HG02678 (cell line): Measurements from ENCODE around the gene PIWIL4.
"Not testable (repeated sequence)": the region's sequence is repeated elsewhere in the genome, so short reads cannot be mapped to it uniquely, and the experiment has no call there.

Experiments used
- ATAC-seq: cut with Tn5 transposase; IDR thresholded peaks from one replicate; pipeline ENCODE4 v1.9.1; 2021; ENCODE audit warnings: mild to moderate bottlenecking, moderate library complexity; ENCODE audit not compliant: unreplicated experiment

The PIWIL4 gene

DNA sequence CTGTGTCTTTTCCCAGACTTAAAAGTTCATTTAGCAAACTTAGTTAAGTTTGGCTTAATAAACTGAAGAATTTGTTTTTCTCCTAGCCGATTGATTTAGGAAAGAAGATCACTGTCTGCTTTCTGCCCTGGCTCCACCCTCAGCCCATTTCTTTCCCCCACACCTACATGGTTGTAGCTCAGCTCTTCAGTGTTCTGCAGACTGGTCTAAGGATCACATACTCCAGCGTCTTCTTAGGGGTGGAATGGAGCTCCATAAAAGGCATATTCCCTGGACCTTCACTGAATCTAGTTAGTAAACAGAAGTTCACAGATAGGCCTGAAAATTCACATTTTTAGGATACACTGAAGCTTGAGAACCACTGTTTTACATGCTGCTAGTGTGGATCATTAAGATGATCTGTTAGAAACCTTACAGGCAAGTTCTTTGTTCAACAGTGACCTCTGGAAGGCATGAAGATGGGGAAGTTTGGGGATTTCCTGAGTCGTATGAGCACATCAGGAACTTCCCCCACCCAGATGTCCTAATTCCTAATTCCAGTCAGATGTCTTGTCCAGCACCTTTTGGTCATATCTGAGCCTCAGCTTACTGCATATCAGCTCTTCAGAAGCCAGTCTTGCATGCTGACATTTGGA is 16.8 kb downstream of the PIWIL4 start:
- ATAC-seq, result peak; percentile 53

GRCh38 chr11:94584978-94585377 is 17.8 kb downstream of the PIWIL4 start:
- ATAC-seq, result no peak

- ATAC-seq, result no peak
Measured at GRCh38 chr11:94585399-94585798, 18.2 kb downstream of the PIWIL4 start.

- no peak for ATAC-seq
Measured at GRCh38 chr11:94586546-94586945, 19.4 kb downstream of the PIWIL4 start.

GRCh38 chr11:94586978-94587377 is 19.8 kb downstream of the PIWIL4 start:
- ATAC-seq, result no peak

DNA sequence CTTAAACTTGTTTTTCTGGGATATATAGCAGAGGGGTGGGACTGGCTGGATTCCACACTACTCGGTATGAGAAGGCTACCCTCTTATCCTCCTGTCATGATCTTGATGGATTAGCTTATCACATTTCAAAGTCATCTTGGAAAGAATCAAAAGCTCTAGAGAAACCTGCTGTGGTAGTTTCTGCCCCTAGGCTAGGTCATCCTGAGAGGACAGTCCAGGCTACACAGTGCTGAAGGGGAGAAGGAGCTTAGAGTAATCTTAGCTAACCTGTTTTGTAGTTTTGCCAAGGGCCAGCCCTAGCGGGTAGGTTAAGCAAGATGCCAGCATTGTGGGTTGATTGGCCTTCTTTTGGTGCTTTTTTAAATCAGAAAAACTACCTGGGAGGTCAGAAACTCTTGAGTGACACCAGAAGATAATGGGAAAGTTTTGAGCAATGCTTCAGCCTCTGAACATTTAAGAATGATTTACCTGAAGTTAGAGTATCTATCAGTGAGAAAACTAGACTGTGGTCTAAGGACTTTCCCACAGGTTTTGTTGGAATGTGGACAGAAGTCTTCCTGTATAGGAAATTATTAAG is 21.3 kb downstream of the PIWIL4 start:
- no peak for ATAC-seq

GRCh38 chr11:94590352-94591041 is 23.3 kb downstream of the PIWIL4 start:
- no peak for ATAC-seq

GRCh38 chr11:94593030-94593429 is 25.9 kb downstream of the PIWIL4 start:
- peak; percentile 90 for ATAC-seq

DNA sequence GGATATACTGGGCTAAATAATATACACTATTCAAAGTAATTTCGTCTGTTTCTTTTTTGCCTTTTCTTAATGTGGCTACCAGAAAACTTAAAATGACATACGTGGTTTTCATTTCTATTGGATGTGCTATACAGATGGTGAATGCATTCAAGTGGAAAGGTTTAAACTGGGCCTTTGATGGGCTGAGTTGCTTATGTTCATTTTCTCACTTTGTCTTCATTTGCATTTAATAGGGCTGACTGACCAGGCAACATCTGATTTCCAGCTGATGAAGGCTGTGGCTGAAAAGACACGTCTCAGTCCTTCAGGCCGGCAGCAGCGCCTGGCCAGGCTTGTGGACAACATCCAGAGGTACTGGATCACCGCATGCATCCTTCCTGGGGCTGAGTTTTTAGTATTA is 27.9 kb downstream of the PIWIL4 start:
- peak; percentile 57 for ATAC-seq

GRCh38 chr11:94597896-94598295 is 30.7 kb downstream of the PIWIL4 start:
- ATAC-seq, result no peak

DNA sequence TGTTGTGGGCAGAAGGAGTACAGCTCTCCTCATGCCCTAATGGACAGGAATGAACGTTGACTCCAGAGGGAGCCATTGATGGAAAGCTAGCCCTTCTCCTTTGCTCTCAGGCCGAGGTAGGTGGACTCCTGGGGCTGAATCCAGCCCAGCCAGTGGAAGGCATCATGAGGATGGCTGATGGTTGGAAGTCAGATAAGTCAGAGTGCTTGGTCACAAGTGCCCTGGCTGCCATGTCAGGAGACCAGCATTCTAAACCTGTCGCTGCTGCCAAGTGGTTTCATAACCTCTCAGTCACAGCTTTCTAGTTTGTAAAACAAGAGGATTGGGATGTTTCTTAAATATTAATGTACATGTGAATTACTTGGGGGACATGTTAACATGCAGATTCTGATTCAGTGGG is 32.3 kb downstream of the PIWIL4 start:
- no peak for ATAC-seq

DNA sequence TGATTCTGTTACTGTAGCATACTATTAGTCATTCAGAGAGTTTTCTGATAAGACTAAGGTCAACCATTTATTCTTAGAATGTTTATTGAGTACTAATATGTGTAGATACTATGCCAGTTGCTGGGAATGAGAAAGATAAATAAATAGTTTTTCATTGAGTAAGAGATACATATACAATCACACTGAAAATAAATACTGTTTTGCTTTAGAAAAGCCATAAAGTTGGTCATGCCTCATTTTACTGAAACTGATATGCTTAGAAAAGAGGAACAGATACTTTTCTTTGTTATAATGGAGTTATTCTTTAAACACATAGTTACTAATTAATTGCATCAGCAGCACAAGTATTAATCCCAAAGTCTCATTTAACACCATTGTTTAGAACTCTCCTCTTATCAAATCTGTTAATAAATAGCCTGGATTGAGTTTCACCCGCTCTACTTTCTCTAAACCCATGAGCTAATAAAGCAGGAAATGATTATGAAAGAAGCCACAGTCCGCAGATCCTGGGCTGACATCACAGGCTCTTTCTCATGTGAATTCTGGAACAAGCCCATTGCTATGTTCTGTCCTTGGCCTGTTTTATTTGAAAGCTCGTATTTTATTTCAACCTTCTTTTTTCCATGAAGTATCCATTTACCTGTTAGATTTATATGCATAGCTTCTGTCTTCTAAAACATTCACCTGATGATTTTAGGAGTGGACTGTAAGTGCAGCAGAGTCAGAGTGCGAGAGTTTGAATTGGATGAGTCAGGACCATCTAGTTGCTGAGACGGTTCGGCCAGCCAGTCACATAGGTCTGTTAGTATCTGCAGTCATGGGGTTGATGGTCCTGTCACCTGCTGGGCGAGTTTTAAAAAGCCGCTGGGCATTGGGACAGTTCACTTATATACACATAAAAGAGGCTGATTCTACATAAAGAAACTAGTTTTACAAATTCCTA is 35.5 kb downstream of the PIWIL4 start:
- peak; percentile 85 for ATAC-seq

DNA sequence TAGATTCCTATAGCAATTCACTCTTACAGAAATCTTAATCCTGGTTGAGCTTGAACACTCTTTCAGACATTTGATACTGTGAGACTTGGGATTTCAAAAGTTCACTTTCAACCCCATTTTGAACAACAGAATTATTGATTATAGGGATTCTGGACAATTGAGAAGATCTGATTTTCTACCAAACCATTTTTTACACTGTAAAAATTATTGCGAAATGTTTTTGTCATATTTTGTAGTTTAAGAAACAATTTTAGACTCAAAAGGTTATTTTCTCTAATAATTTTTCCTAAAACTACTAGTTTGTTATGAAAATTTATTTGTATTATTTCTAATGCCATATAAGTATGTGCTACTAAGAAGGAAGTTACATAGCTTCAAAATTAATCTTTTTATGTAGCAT is 36.4 kb downstream of the PIWIL4 start:
- ATAC-seq, result no peak

DNA sequence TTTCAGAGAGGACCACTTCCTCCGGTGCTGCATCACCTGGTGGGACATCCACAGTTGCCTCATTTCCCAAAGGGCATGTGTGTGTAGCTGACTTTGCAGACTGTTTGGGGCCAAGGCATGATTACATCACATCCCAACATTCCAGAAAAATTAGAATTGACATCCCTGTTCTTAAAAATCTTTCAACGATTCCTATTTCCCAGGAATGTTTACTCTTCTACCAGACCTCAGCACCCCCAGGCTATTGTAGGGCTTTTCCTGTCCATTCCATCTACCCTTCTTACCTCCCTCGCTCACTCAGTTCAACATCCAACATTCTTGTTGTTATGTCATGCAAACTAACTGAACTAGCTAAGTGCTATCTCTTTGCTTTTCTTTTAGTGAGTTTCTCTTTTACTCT is 37.3 kb downstream of the PIWIL4 start:
- no peak for ATAC-seq

DNA sequence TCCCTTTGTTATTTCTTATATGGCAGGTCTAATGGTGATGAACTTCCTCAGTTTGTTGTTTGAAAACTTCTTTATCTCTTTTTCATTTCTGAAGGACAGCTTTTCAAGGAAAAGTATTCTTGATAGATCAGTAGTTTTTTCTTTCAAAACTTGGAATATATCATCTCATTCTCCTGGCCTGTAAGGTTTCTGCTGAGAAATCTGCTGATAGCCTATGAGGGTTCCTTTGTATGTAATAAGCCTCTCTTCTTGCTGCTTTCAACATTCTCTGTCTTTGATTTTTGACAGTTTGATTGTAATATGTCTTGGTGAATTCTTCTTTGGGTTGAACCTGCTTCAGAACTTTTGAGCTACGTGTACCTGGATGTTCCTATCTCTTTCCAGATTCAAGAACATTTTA is 46.0 kb downstream of the PIWIL4 start:
- ATAC-seq, result no peak

GRCh38 chr11:94623120-94623735 is 56.1 kb downstream of the PIWIL4 start:
- peak; percentile 74 for ATAC-seq

DNA sequence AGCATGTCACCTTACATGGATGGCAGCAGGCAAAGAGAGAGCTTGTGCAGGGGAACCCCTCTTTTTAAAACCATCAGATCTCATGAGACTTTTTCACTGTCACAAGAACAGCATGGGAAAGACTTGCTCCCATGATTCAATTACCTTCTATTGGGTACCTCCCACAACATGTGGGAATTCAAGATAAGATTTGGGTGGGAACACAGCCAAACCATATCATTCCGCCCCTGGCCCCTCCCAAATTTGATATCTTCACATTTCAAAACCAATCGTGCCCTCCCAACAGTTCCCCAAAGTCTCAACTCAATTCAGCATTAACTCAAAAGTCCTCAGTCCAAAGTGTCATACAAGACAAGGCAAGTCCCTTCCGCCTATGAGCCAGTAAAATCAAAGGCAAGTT is 58.3 kb downstream of the PIWIL4 start:
- not testable (repeated sequence) for ATAC-seq

GRCh38 chr11:94627003-94627560 is 59.9 kb downstream of the PIWIL4 start:
- not testable (repeated sequence) for ATAC-seq

DNA sequence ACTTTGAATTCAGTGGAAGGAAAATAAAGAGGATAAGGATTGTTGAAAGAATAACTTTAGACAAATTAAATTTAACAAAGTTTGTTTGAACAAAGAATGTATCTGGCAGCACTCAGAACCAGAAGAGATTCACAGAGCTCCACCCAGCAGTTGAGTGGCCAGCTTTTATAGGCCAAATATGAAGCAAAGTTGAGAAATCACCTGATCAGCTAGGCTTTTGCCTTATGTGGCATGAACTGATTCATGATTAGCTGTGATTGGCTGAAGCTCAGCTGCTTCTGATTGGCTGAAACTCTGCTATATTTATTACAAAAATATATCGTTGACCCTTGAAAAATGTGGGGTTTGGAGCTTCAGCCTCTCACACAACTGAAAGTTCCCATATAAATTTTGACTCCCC is 62.6 kb downstream of the PIWIL4 start:
- ATAC-seq, result no peak

GRCh38 chr11:94630221-94630620 is 63.1 kb downstream of the PIWIL4 start:
- no peak for ATAC-seq

GRCh38 chr11:94632356-94632755 is 65.2 kb downstream of the PIWIL4 start:
- no peak for ATAC-seq
